SH-SY5Y (cell line): ENCODE results near the gene CGB3.

Experiments
- GATA2 ChIP-seq: IDR thresholded peaks from 2 replicates; pipeline ENCODE4 v1.6.1; 2011; ENCODE audit warnings: mild to moderate bottlenecking, low read depth, low read length
- GATA3 ChIP-seq: IDR thresholded peaks from 2 replicates; pipeline ENCODE4 v1.6.1; 2011; ENCODE audit warnings: low read depth, mild to moderate bottlenecking, low read length, moderate library complexity

DNA sequence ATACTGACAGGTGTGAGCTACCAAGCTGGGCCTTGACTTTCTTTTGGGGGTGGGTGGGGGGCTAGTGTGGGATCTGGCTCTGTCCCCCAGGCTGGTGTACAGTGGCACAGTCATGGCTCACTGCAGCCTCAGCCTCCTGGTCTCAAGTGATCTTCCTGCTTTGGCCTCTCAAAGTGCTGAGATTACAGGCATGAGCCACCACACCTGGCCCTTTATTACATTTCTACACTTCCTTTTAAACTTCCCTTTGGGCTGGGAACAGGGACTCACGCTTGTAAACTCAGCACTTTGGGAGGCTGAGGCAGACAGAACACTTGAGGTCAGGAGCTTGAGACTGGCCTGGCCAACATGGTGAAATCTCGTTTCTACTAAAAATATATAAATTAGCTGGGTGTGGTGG lies 47.1 kb downstream of the CGB3 start:
- TF ChIP-seq GATA2: no peak
- no peak for TF ChIP-seq GATA3
